Astrocyte (in vitro differentiated cells and primary cell): ENCODE results near the gene DNAJC10. TPM values are rescaled to one million over a fixed set of nuclear protein-coding genes. Genes with fewer than 3 reads are reported as not detected.
"Not testable (repeated sequence)": the region's sequence is repeated elsewhere in the genome, so short reads cannot be mapped to it uniquely, and the experiment has no call there.

Experiments
- DNase-seq: peaks from one replicate; pipeline ENCODE4 v3.0.0-alpha.2; 2010; ENCODE audit warnings: low read depth
- FAIRE-seq: peaks from 2 replicates; lab custom pipeline; 2011; peaks lifted over from hg19 to GRCh38; lab: Jason Lieb, UNC
- H2AFZ ChIP-seq: 2 replicates; pipeline ENCODE4 v1.6.0; 2012; ENCODE audit warnings: low read depth, low read length, inconsistent platforms
- H3K27ac ChIP-seq: 2 replicates; pipeline ENCODE4 v1.5.1; 2011; ENCODE audit warnings: low read depth, low read length, inconsistent platforms
- H3K27me3 ChIP-seq: 2 replicates; pipeline ENCODE4 v1.6.0; 2011; ENCODE audit warnings: low read length, inconsistent platforms; ENCODE audit not compliant: insufficient read depth
- H3K36me3 ChIP-seq: 2 replicates; pipeline ENCODE4 v1.5.1; 2011; ENCODE audit warnings: low read length, inconsistent platforms; ENCODE audit not compliant: insufficient read depth
- H3K4me1 ChIP-seq: 2 replicates; pipeline ENCODE4 v1.5.1; 2011; ENCODE audit warnings: low read length, inconsistent platforms; ENCODE audit not compliant: insufficient read depth
- H3K4me2 ChIP-seq: 2 replicates; pipeline ENCODE4 v1.6.0; 2012; ENCODE audit warnings: low read length, inconsistent platforms
- H3K4me3 ChIP-seq: 2 replicates; pipeline ENCODE4 v1.5.1; 2011; ENCODE audit warnings: low read depth, mild to moderate bottlenecking, low read length, inconsistent platforms; ENCODE audit not compliant: insufficient read depth
- H3K79me2 ChIP-seq: 2 replicates; pipeline ENCODE4 v1.6.0; 2012; ENCODE audit warnings: mild to moderate bottlenecking, low read length, inconsistent platforms; ENCODE audit not compliant: insufficient read depth
- H3K9ac ChIP-seq: 2 replicates; pipeline ENCODE4 v1.6.0; 2012; ENCODE audit warnings: mild to moderate bottlenecking, low read length, inconsistent platforms
- H3K9me3 ChIP-seq: 2 replicates; pipeline ENCODE4 v1.5.1; 2012; ENCODE audit warnings: low read depth, mild to moderate bottlenecking, low read length, inconsistent platforms; ENCODE audit not compliant: insufficient read depth
- H4K20me1 ChIP-seq: 2 replicates; pipeline ENCODE4 v1.6.0; 2012; ENCODE audit warnings: low read length, inconsistent platforms; ENCODE audit not compliant: insufficient read depth
- H3K27ac Mint-ChIP-seq: one replicate; pipeline ENCODE4 v1.8.0; 2021; ENCODE audit warnings: mild to moderate bottlenecking, mixed read lengths; ENCODE audit not compliant: unreplicated experiment
- H3K27me3 Mint-ChIP-seq: one replicate; pipeline ENCODE4 v1.8.0; 2021; ENCODE audit warnings: low read depth, mixed read lengths; ENCODE audit not compliant: unreplicated experiment
- H3K36me3 Mint-ChIP-seq: one replicate; pipeline ENCODE4 v1.8.0; 2021; ENCODE audit warnings: low read depth, mixed read lengths; ENCODE audit not compliant: unreplicated experiment
- H3K4me1 Mint-ChIP-seq: one replicate; pipeline ENCODE4 v1.8.0; 2021; ENCODE audit warnings: low read depth, mixed read lengths; ENCODE audit not compliant: unreplicated experiment
- H3K4me3 Mint-ChIP-seq: one replicate; pipeline ENCODE4 v1.8.0; 2021; ENCODE audit warnings: mild to moderate bottlenecking, moderate library complexity, mixed read lengths; ENCODE audit not compliant: unreplicated experiment
- H3K9me3 Mint-ChIP-seq: one replicate; pipeline ENCODE4 v1.8.0; 2021; ENCODE audit warnings: mild to moderate bottlenecking, mixed read lengths; ENCODE audit not compliant: unreplicated experiment
- EZH2 ChIP-seq: IDR thresholded peaks from 2 replicates; pipeline ENCODE4 v1.6.1; 2012; ENCODE audit warnings: mild to moderate bottlenecking, low read length, inconsistent platforms; ENCODE audit not compliant: insufficient read depth
- total RNA-seq: library from RNA; stranded (reverse); gene quantifications from 2 replicates; pipeline ENCODE4 v1.2.1, GENCODE V29; 2021
- TF ChIP-seq, protein P1 (sequence below): IDR thresholded peaks from 2 replicates; pipeline ENCODE4 v1.5.1; 2011; ENCODE audit warnings: low read depth, mild to moderate bottlenecking, inconsistent platforms, low read length, moderate library complexity; ENCODE audit not compliant: insufficient read depth

The DNAJC10 gene
- total RNA-seq, 1 donor from 2014 or later: 169 TPM

GRCh38 chr2:182779323-182779722 lies 63.3 kb downstream of the DNAJC10 start:
- Histone ChIP-seq H3K27me3 (no peaks in the 10 kb centered on the region), H3K36me3 (peaks cover 22% of the 10 kb centered on the region), H3K79me2 (no peaks in the 10 kb centered on the region), H3K27ac (no peak overlapping the region), H2AFZ (no peak overlapping the region), H3K4me2 (no peak overlapping the region), H3K4me1 (no peaks in the 10 kb centered on the region), H3K9me3 (no peaks in the 10 kb centered on the region), H3K9ac (no peak overlapping the region), H3K4me3 (no peak overlapping the region), H4K20me1 (peaks cover 6% of the 10 kb centered on the region)
- no peak for TF ChIP-seq EZH2
- TF ChIP-seq, protein P1, sequence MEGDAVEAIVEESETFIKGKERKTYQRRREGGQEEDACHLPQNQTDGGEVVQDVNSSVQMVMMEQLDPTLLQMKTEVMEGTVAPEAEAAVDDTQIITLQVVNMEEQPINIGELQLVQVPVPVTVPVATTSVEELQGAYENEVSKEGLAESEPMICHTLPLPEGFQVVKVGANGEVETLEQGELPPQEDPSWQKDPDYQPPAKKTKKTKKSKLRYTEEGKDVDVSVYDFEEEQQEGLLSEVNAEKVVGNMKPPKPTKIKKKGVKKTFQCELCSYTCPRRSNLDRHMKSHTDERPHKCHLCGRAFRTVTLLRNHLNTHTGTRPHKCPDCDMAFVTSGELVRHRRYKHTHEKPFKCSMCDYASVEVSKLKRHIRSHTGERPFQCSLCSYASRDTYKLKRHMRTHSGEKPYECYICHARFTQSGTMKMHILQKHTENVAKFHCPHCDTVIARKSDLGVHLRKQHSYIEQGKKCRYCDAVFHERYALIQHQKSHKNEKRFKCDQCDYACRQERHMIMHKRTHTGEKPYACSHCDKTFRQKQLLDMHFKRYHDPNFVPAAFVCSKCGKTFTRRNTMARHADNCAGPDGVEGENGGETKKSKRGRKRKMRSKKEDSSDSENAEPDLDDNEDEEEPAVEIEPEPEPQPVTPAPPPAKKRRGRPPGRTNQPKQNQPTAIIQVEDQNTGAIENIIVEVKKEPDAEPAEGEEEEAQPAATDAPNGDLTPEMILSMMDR: no peak
- Mint-ChIP-seq H3K9me3 (peaks cover 6% of the 10 kb centered on the region), H3K4me1 (no peaks in the 10 kb centered on the region), H3K36me3 (peaks cover 16% of the 10 kb centered on the region), H3K27me3 (no peaks in the 10 kb centered on the region), H3K4me3 (no peak overlapping the region), H3K27ac (no peak overlapping the region)
- DNase-seq (no peak), FAIRE-seq (no peak)

DNA sequence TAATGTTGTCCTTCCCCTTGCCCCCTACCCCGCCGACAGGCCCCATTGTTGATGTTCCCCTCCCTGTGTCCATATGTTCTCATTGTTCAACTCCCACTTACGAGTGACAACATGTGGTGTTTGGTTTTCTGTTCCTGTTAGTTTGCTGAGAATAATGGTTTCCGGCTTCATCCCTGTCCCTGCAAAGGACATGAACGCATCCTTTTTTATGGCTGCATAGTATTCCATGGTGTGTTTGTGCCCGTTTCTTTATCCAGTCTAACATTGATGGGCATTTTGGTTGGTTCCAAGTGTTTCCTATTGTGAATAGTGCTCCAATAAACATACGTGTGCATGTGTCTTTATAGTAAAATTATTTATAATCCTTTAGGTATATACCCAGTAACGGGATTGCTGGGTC lies 65.0 kb downstream of the DNAJC10 start:
- H3K4me3 Mint-ChIP-seq, H3K4me3 ChIP-seq, H3K4me2 ChIP-seq, H3K4me1 ChIP-seq, H3K27me3 ChIP-seq, H3K4me1 Mint-ChIP-seq, H3K9ac ChIP-seq, H2AFZ ChIP-seq, H3K27me3 Mint-ChIP-seq, H3K27ac ChIP-seq, H4K20me1 ChIP-seq, H3K27ac Mint-ChIP-seq, DNase-seq, H3K9me3 ChIP-seq, H3K79me2 ChIP-seq, H3K9me3 Mint-ChIP-seq, FAIRE-seq: not testable (repeated sequence)
- H3K36me3 ChIP-seq: peaks cover 19% of the 10 kb centered on the region
- peaks cover 13% of the 10 kb centered on the region for H3K36me3 Mint-ChIP-seq

DNA sequence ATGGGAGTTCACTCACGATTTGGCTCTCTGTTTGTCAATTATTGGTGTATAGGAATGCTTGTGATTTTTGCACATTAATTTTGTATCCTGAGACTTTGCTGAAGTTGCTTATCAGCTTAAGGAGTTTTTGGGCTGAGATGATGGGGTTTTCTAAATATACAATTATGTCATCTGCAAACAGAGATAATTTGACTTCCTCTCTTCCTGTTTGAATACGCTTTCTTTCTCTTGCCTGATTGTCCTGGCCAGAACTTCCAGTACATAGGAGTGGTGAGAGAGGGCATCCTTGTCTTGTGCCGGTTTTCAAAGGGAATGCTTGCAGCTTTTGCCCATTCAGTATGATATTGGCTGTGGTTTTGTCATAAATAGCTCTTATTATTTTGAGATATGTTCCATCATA lies 66.6 kb downstream of the DNAJC10 start:
- not testable (repeated sequence) for H3K4me1 Mint-ChIP-seq, H3K9me3 Mint-ChIP-seq, H4K20me1 ChIP-seq, FAIRE-seq, H3K4me3 ChIP-seq, H3K9me3 ChIP-seq, H2AFZ ChIP-seq, H3K27me3 Mint-ChIP-seq, H3K27me3 ChIP-seq, H3K4me3 Mint-ChIP-seq, H3K4me1 ChIP-seq, H3K79me2 ChIP-seq, DNase-seq, H3K27ac Mint-ChIP-seq, H3K9ac ChIP-seq, H3K4me2 ChIP-seq, H3K36me3 ChIP-seq, H3K27ac ChIP-seq
- peaks cover 12% of the 10 kb centered on the region for H3K36me3 Mint-ChIP-seq
